ENCODE results near the gene IVNS1ABP. TPM values are rescaled to one million over a fixed set of nuclear protein-coding genes. Genes with fewer than 3 reads are reported as not detected.
A peak's percentile ranks its signal among the peaks of the same experiment; 100 is the strongest.

Gene IVNS1ABP
- total and polyA plus RNA-seq, 10 of the 15 experiments (the other 5 are each of a cell fraction or from before 2014, with no cell fraction given): 19.2 to 154 (median 43.9) TPM

GRCh38 chr1:185343306-185343705 lies 26.3 kb upstream of the IVNS1ABP start:
- in situ Hi-C loops (cut with MboI) (no loop called here), intact Hi-C loops (cut with micrococcal nuclease; ENCODE audit: unreplicated experiment) (no loop called here)
- 90% methylated on average over 5 of the region's 5 CpGs for WGBS (ENCODE audit: insufficient coverage, insufficient replicate concordance, low lambda C conversion rate, missing lambda C conversion rate)
- Histone ChIP-seq H3K4me3 (no peak overlapping the region), H3K9ac (ENCODE audit: control insufficient read depth, insufficient read depth, low read length) (no peak overlapping the region), H2AFZ (ENCODE audit: control insufficient read depth, low read depth, low read length) (no peak overlapping the region), H4K20me1 (ENCODE audit: control insufficient read depth, insufficient read depth) (no peaks in the 10 kb centered on the region), H3K27ac (ENCODE audit: control insufficient read depth, insufficient read depth) (no peak overlapping the region), H3K27me3 (replicated peaks in 1 of 2; ENCODE audit: control insufficient read depth in 2 of 2, insufficient read depth in 2 of 2, low read length in 1 of 2) (no peaks in the 10 kb centered on the region), H3K4me1 (ENCODE audit: control insufficient read depth, insufficient read depth, low read length) (peaks cover 25% of the 10 kb centered on the region), H3K4me2 (ENCODE audit: control insufficient read depth, insufficient read depth) (no peak overlapping the region), H3K36me3 (ENCODE audit: control insufficient read depth in 2 of 2, insufficient read depth in 2 of 2, low read length in 1 of 2) (no peaks in the 10 kb centered on the region), H3K9me3 (replicated peaks; ENCODE audit: control insufficient read depth, insufficient read depth, low read length) (no peaks in the 10 kb centered on the region; the same call in 2 of the 3 replicates), H3K79me2 (ENCODE audit: control insufficient read depth, insufficient read depth, low read length) (no peaks in the 10 kb centered on the region)
- TF ChIP-seq IRF3 (IDR thresholded peaks at IDR 0.05) (no peak), ZNF622 (IDR thresholded peaks at IDR 0.05) (no peak), RELA (IDR thresholded peaks at IDR 0.05; ENCODE audit: borderline replicate concordance, partially characterized antibody) (no peak)
- RAD21 ChIA-PET (ENCODE audit: unreplicated experiment): no interaction called here
- SMC1A ChIA-PET (ENCODE audit: uncharacterized antibody, unreplicated experiment): interaction anchor here (0.7 kb wide), 1 partner anchor 11 kb away, joined by 3 read pairs; no protein-coding TSS in a partner anchor
- no TSS peak for BruUV-seq (replicated peaks)
- POLR2A ChIA-PET: interaction anchor here (0.9 kb wide), 1 partner anchor 26 kb away, joined by 3 read pairs; no protein-coding TSS in a partner anchor
- ATAC-seq (no peak), FAIRE-seq (no peak), DNase-seq (ENCODE audit: low read depth, low spot score) (no peak)
- CTCF ChIA-PET: interaction anchor here (1.0 kb wide), 1 partner anchor 173 kb away, joined by 3 read pairs; no protein-coding TSS in a partner anchor

- Histone ChIP-seq H3K9me3 (replicated peaks; ENCODE audit: control insufficient read depth, insufficient read depth, low read length) (no peaks in the 10 kb centered on the region; the same call in 2 of the 3 replicates), H3K36me3 (ENCODE audit: control insufficient read depth in 2 of 2, insufficient read depth in 2 of 2, low read length in 1 of 2) (no peaks in the 10 kb centered on the region), H3K4me2 (ENCODE audit: control insufficient read depth, insufficient read depth) (no peak overlapping the region), H2AFZ (ENCODE audit: control insufficient read depth, low read depth, low read length) (no peak overlapping the region), H3K27ac (ENCODE audit: control insufficient read depth, insufficient read depth) (no peak overlapping the region), H4K20me1 (ENCODE audit: control insufficient read depth, insufficient read depth) (no peaks in the 10 kb centered on the region), H3K79me2 (ENCODE audit: control insufficient read depth, insufficient read depth, low read length) (no peaks in the 10 kb centered on the region), H3K27me3 (replicated peaks in 1 of 2; ENCODE audit: control insufficient read depth in 2 of 2, insufficient read depth in 2 of 2, low read length in 1 of 2) (no peaks in the 10 kb centered on the region), H3K4me3 (no peak overlapping the region), H3K4me1 (ENCODE audit: control insufficient read depth, insufficient read depth, low read length) (peaks cover 27% of the 10 kb centered on the region), H3K9ac (ENCODE audit: control insufficient read depth, insufficient read depth, low read length) (no peak overlapping the region)
- DNase-seq (ENCODE audit: low read depth, low spot score) (no peak), FAIRE-seq (no peak), ATAC-seq (no peak)
- RAD21 ChIA-PET (ENCODE audit: unreplicated experiment): no interaction called here
- WGBS (ENCODE audit: insufficient coverage, insufficient replicate concordance, low lambda C conversion rate, missing lambda C conversion rate): 60% methylated on average over 3 of the region's 3 CpGs
- TF ChIP-seq PKNOX1 (IDR thresholded peaks at IDR 0.05): peak; percentile 19; the same call in 1 of the 2 replicates
- no peak for TF ChIP-seq KDM1A (IDR thresholded peaks at IDR 0.05; ENCODE audit: borderline replicate concordance)
- intact Hi-C loops (cut with micrococcal nuclease; ENCODE audit: unreplicated experiment): no loop called here
- POLR2A ChIA-PET: interaction anchor here (0.9 kb wide), 1 partner anchor 25 kb away, joined by 3 read pairs; no protein-coding TSS in a partner anchor
- CTCF ChIA-PET: interaction anchor here (1.0 kb wide), 1 partner anchor 173 kb away, joined by 3 read pairs; no protein-coding TSS in a partner anchor
- SMC1A ChIA-PET (ENCODE audit: uncharacterized antibody, unreplicated experiment): interaction anchor here (0.7 kb wide), 1 partner anchor 10 kb away, joined by 3 read pairs; no protein-coding TSS in a partner anchor
- in situ Hi-C loops (cut with MboI): no loop called here
- BruUV-seq (replicated peaks): no TSS peak
Observed at GRCh38 chr1:185342672-185343259, 25.7 kb upstream of the IVNS1ABP start.

All from GM12878 (cell line).